MM.1S (cell line): ENCODE measurements around the gene NINJ2.

Experiments
- DNase-seq: peaks from one replicate; pipeline ENCODE4 v3.0.0-alpha.2; 2015
- H2AFZ ChIP-seq: fragments of 300-600 bp; sonication (generic); 2 replicates; pipeline ENCODE4 v1.6.0; 2016; ENCODE audit warnings: antibody characterized with exemption, low read length
- H3F3A ChIP-seq: fragments of 300-600 bp; sonication (generic); 2 replicates; pipeline ENCODE4 v1.6.1; 2016; ENCODE audit warnings: mild to moderate bottlenecking, antibody characterized with exemption, low read length, moderate library complexity, mixed read lengths; ENCODE audit not compliant: insufficient read depth
- H3K27ac ChIP-seq: fragments of 300-600 bp; sonication (generic); 2 replicates; pipeline ENCODE4 v1.5.1; 2016; ENCODE audit warnings: mild to moderate bottlenecking, low read length
- H3K27me3 ChIP-seq: fragments of 300-600 bp; sonication (generic); replicated peaks from 2 replicates; pipeline ENCODE4 v1.6.0; 2016; ENCODE audit warnings: low read length; ENCODE audit not compliant: insufficient read depth
- H3K36me3 ChIP-seq: fragments of 300-600 bp; sonication (generic); replicated peaks from 2 replicates; pipeline ENCODE4 v1.6.1; 2016; ENCODE audit warnings: mild to moderate bottlenecking, low read length, mixed read lengths; ENCODE audit not compliant: insufficient read depth
- H3K4me1 ChIP-seq: fragments of 300-600 bp; sonication (generic); 2 replicates; pipeline ENCODE4 v1.6.1; 2016; ENCODE audit warnings: low read length, mixed read lengths
- H3K4me2 ChIP-seq: fragments of 300-600 bp; sonication (generic); 2 replicates; pipeline ENCODE4 v1.6.0; 2016; ENCODE audit warnings: low read depth, low read length
- H3K4me3 ChIP-seq: fragments of 300-600 bp; sonication (generic); 2 replicates; pipeline ENCODE4 v1.5.1; 2016; ENCODE audit warnings: low read length, mixed read lengths
- H3K79me2 ChIP-seq: fragments of 300-600 bp; sonication (generic); 2 replicates; pipeline ENCODE4 v1.6.1; 2016; ENCODE audit warnings: mixed run types, low read length, mixed read lengths
- H3K9ac ChIP-seq: fragments of 300-600 bp; sonication (generic); 2 replicates; pipeline ENCODE4 v1.6.1; 2016; ENCODE audit warnings: low read length, mixed read lengths
- H3K9me2 ChIP-seq: fragments of 300-600 bp; sonication (generic); replicated peaks from 2 replicates; pipeline ENCODE4 v1.6.1; 2016; ENCODE audit warnings: mild to moderate bottlenecking, low read length, mixed read lengths; ENCODE audit not compliant: insufficient read depth
- H3K9me3 ChIP-seq: fragments of 300-600 bp; sonication (generic); replicated peaks from 2 replicates; pipeline ENCODE4 v1.6.1; 2016; ENCODE audit warnings: mild to moderate bottlenecking, low read length, mixed read lengths; ENCODE audit not compliant: insufficient read depth
- H4K20me1 ChIP-seq: fragments of 300-600 bp; sonication (generic); 2 replicates; pipeline ENCODE4 v1.6.1; 2016; ENCODE audit warnings: mild to moderate bottlenecking, low read length, moderate library complexity, mixed read lengths; ENCODE audit not compliant: insufficient read depth
- CTCF ChIP-seq: fragments of 300-600 bp; sonication (generic); IDR thresholded peaks from 2 replicates; pipeline ENCODE4 v1.5.1; 2016; ENCODE audit warnings: antibody characterized with exemption, low read length, mixed read lengths
- EZH2 ChIP-seq: fragments of 300-600 bp; sonication (generic); optimal IDR thresholded peaks from 2 replicates; pipeline ENCODE3; 2017; ENCODE audit warnings: low read depth, mild to moderate bottlenecking, antibody characterized with exemption, low read length, mixed read lengths
- EZH2phosphoT487 ChIP-seq: fragments of 300-600 bp; sonication (generic); IDR thresholded peaks from 2 replicates; pipeline ENCODE4 v1.6.1; 2018; ENCODE audit warnings: antibody characterized with exemption, low read length

Gene NINJ2

GRCh38 chr12:618605-619004, 44.6 kb downstream of the NINJ2 start:
- Histone ChIP-seq H3K79me2 (no peaks in the 10 kb centered on the region), H3K9ac (no peak overlapping the region), H3K36me3 (no peaks in the 10 kb centered on the region), H4K20me1 (no peaks in the 10 kb centered on the region), H3K9me3 (no peaks in the 10 kb centered on the region), H3F3A (no peaks in the 10 kb centered on the region), H3K27me3 (no peaks in the 10 kb centered on the region), H3K4me1 (no peaks in the 10 kb centered on the region), H2AFZ (no peak overlapping the region), H3K9me2 (no peaks in the 10 kb centered on the region), H3K4me3 (no peak overlapping the region), H3K27ac (no peak overlapping the region), H3K4me2 (no peak overlapping the region)
- TF ChIP-seq CTCF (no peak), EZH2 (no peak), EZH2phosphoT487 (no peak)
- DNase-seq = no peak

GRCh38 chr12:617304-617915, 45.8 kb downstream of the NINJ2 start:
- no peak for DNase-seq
- Histone ChIP-seq H4K20me1 (no peaks in the 10 kb centered on the region), H3K79me2 (no peaks in the 10 kb centered on the region), H3K4me1 (no peaks in the 10 kb centered on the region), H3K9ac (no peak overlapping the region), H3K9me2 (no peaks in the 10 kb centered on the region), H3K36me3 (no peaks in the 10 kb centered on the region), H3K27me3 (no peaks in the 10 kb centered on the region), H3K4me2 (no peak overlapping the region), H3K9me3 (no peaks in the 10 kb centered on the region), H3K4me3 (no peak overlapping the region), H3F3A (no peaks in the 10 kb centered on the region), H3K27ac (no peak overlapping the region), H2AFZ (no peak overlapping the region)
- TF ChIP-seq EZH2phosphoT487 (no peak), CTCF (no peak), EZH2 (no peak)

GRCh38 chr12:615620-616019, 47.6 kb downstream of the NINJ2 start:
- H3K36me3 ChIP-seq = no peaks in the 10 kb centered on the region
- H4K20me1 ChIP-seq = no peaks in the 10 kb centered on the region
- H3K4me2 ChIP-seq = no peak overlapping the region
- no peak overlapping the region for H3K27ac ChIP-seq
- no peaks in the 10 kb centered on the region for H3K79me2 ChIP-seq
- no peaks in the 10 kb centered on the region for H3K4me1 ChIP-seq
- no peaks in the 10 kb centered on the region for H3K9me2 ChIP-seq
- no peak for DNase-seq
- no peak overlapping the region for H3K4me3 ChIP-seq
- no peaks in the 10 kb centered on the region for H3F3A ChIP-seq
- H3K9ac ChIP-seq = no peak overlapping the region
- TF ChIP-seq EZH2phosphoT487 = no peak
- TF ChIP-seq EZH2 = no peak
- TF ChIP-seq CTCF = no peak
- H3K9me3 ChIP-seq = no peaks in the 10 kb centered on the region
- no peaks in the 10 kb centered on the region for H3K27me3 ChIP-seq
- no peak overlapping the region for H2AFZ ChIP-seq
